Islet precursor cell (in vitro differentiated cells): ENCODE results near the gene SCAF4.
"Not testable (repeated sequence)": the region's sequence is repeated elsewhere in the genome, so short reads cannot be mapped to it uniquely, and the experiment has no call there.

Source experiments
- DNase-seq: peaks from one replicate; pipeline ENCODE4 v3.0.0-alpha.2; 2018

SCAF4 gene

GRCh38 chr21:31667639-31668038 is 64.3 kb downstream of the SCAF4 start:
- no peak for DNase-seq

- DNase-seq: no peak
These were observed 64.8 kb downstream of the SCAF4 start for GRCh38 chr21:31667132-31667531.

GRCh38 chr21:31666445-31667010 is 65.4 kb downstream of the SCAF4 start:
- DNase-seq: no peak

- DNase-seq: not testable (repeated sequence)
These were observed 66.0 kb downstream of the SCAF4 start for GRCh38 chr21:31665869-31666268.

- peak; percentile 85 for DNase-seq
These were observed 66.5 kb downstream of the SCAF4 start for GRCh38 chr21:31665397-31665796.

- no peak for DNase-seq
These were observed 68.2 kb downstream of the SCAF4 start for GRCh38 chr21:31663584-31664249.

GRCh38 chr21:31660591-31660990 is 71.3 kb downstream of the SCAF4 start:
- DNase-seq: no peak

GRCh38 chr21:31660259-31660565 is 71.7 kb downstream of the SCAF4 start:
- no peak for DNase-seq

GRCh38 chr21:31659536-31660258 is 72.2 kb downstream of the SCAF4 start, which contains the start of gene SOD1:
Gene SOD1, plus strand, starts transcription at chr21:31659693. Its CDS starts 77 bp downstream, at chr21:31659770.
- peak; percentile 93 for DNase-seq

GRCh38 chr21:31659286-31659535 is 72.7 kb downstream of the SCAF4 start:
- DNase-seq: no peak

GRCh38 chr21:31658053-31658452 is 73.9 kb downstream of the SCAF4 start:
- no peak for DNase-seq

GRCh38 chr21:31656199-31657095 is 75.5 kb downstream of the SCAF4 start:
- DNase-seq: no peak

GRCh38 chr21:31654821-31655580 is 76.9 kb downstream of the SCAF4 start:
- not testable (repeated sequence) for DNase-seq

GRCh38 chr21:31654340-31654739 is 77.6 kb downstream of the SCAF4 start:
- no peak for DNase-seq

- not testable (repeated sequence) for DNase-seq
These were observed 80.4 kb downstream of the SCAF4 start for GRCh38 chr21:31651491-31651890.

- no peak for DNase-seq
These were observed 81.0 kb downstream of the SCAF4 start for GRCh38 chr21:31650930-31651329.

GRCh38 chr21:31647650-31648049 is 84.3 kb downstream of the SCAF4 start:
- no peak for DNase-seq

- no peak for DNase-seq
These were observed 87.3 kb downstream of the SCAF4 start for GRCh38 chr21:31644643-31645042.

- DNase-seq: no peak
These were observed 90.4 kb downstream of the SCAF4 start for GRCh38 chr21:31641416-31641922.

- no peak for DNase-seq
These were observed 95.0 kb downstream of the SCAF4 start for GRCh38 chr21:31636874-31637273.

- DNase-seq: peak; percentile 19
These were observed 96.9 kb downstream of the SCAF4 start for GRCh38 chr21:31634993-31635392.

- not testable (repeated sequence) for DNase-seq
These were observed 100.0 kb downstream of the SCAF4 start for GRCh38 chr21:31631881-31632280.
